H9 (cell line): ENCODE measurements around the gene CCNQ. TPM values are rescaled to one million over a fixed set of nuclear protein-coding genes. Genes with fewer than 3 reads are reported as not detected.

Experiments used
- DNase-seq: peaks from one replicate; pipeline ENCODE4 v3.0.0-alpha.2; 2017
- H2AFZ ChIP-seq: one replicate; pipeline ENCODE4 v1.6.1; 2013; ENCODE audit warnings: mild to moderate bottlenecking, low read length, control low read depth, moderate library complexity
- H2AK5ac ChIP-seq: 2 replicates; pipeline ENCODE4 v1.6.1; 2013; ENCODE audit warnings: low read length, control low read depth, mixed read lengths; ENCODE audit not compliant: insufficient read length
- H2BK120ac ChIP-seq: one replicate; pipeline ENCODE4 v1.6.1; 2013; ENCODE audit warnings: low read depth, mild to moderate bottlenecking, low read length, control low read depth, inconsistent platforms; ENCODE audit not compliant: poor library complexity, severe bottlenecking
- H2BK12ac ChIP-seq: 2 replicates; pipeline ENCODE4 v1.6.1; 2013; ENCODE audit warnings: low read length, control low read depth, mixed read lengths, low read depth; ENCODE audit not compliant: insufficient read length
- H2BK15ac ChIP-seq: 2 replicates; pipeline ENCODE4 v1.6.1; 2013; ENCODE audit warnings: low read depth, low read length, control low read depth
- H2BK20ac ChIP-seq: one replicate; pipeline ENCODE4 v1.6.1; 2013; ENCODE audit warnings: low read depth, mild to moderate bottlenecking, low read length, control low read depth, inconsistent platforms; ENCODE audit not compliant: poor library complexity, severe bottlenecking
- H2BK5ac ChIP-seq: 2 replicates; pipeline ENCODE4 v1.6.1; 2013; ENCODE audit warnings: low read length, control low read depth, mixed read lengths; ENCODE audit not compliant: insufficient read length
- H3K14ac ChIP-seq: 2 replicates; pipeline ENCODE4 v1.6.1; 2013; ENCODE audit warnings: low read length, control low read depth; ENCODE audit not compliant: insufficient read depth
- H3K18ac ChIP-seq: 2 replicates; pipeline ENCODE4 v1.6.1; 2013; ENCODE audit warnings: low read depth, mild to moderate bottlenecking, mixed read lengths, low read length, control low read depth; ENCODE audit not compliant: insufficient read length
- H3K23ac ChIP-seq: 2 replicates; pipeline ENCODE4 v1.6.1; 2013; ENCODE audit warnings: low read length, control low read depth, mixed read lengths, low read depth; ENCODE audit not compliant: insufficient read length
- H3K23me2 ChIP-seq: 2 replicates; pipeline ENCODE4 v1.6.1; 2013; ENCODE audit warnings: low read depth, mild to moderate bottlenecking, mixed read lengths, low read length, control low read depth; ENCODE audit not compliant: insufficient read length, poor library complexity, severe bottlenecking
- H3K27ac ChIP-seq: 2 replicates; pipeline ENCODE4 v1.5.1; 2013; ENCODE audit warnings: low read length, control low read depth, mixed read lengths, low read depth; ENCODE audit not compliant: insufficient read length
- H3K27me3 ChIP-seq: 2 replicates; pipeline ENCODE4 v1.6.1; 2013; ENCODE audit warnings: low read length, control low read depth, inconsistent platforms; ENCODE audit not compliant: insufficient read depth
- H3K4ac ChIP-seq: 2 replicates; pipeline ENCODE4 v1.6.1; 2013; ENCODE audit warnings: low read depth, mild to moderate bottlenecking, control low read depth, inconsistent platforms, low read length, moderate library complexity
- H3K4me1 ChIP-seq: 2 replicates; pipeline ENCODE4 v1.6.1; 2013; ENCODE audit warnings: low read length, control low read depth, inconsistent platforms; ENCODE audit not compliant: insufficient read depth
- H3K4me2 ChIP-seq: 2 replicates; pipeline ENCODE4 v1.6.1; 2013; ENCODE audit warnings: low read length, control low read depth, mixed read lengths; ENCODE audit not compliant: insufficient read length, insufficient read depth
- H3K56ac ChIP-seq: 2 replicates; pipeline ENCODE4 v1.6.1; 2013; ENCODE audit warnings: low read depth, mild to moderate bottlenecking, mixed read lengths, low read length, control low read depth; ENCODE audit not compliant: insufficient read length
- H3K79me1 ChIP-seq: 2 replicates; pipeline ENCODE4 v1.6.1; 2013; ENCODE audit warnings: low read depth, mild to moderate bottlenecking, moderate library complexity, low read length, control low read depth, inconsistent platforms; ENCODE audit not compliant: insufficient read depth, poor library complexity, severe bottlenecking
- H3K79me2 ChIP-seq: 2 replicates; pipeline ENCODE4 v1.6.1; 2013; ENCODE audit warnings: low read length, control low read depth, inconsistent platforms; ENCODE audit not compliant: insufficient read depth
- H3K9ac ChIP-seq: 2 replicates; pipeline ENCODE4 v1.6.1; 2013; ENCODE audit warnings: low read length, control low read depth, mixed read lengths; ENCODE audit not compliant: insufficient read length; ENCODE audit errors: extremely low read depth
- H3K9me3 ChIP-seq: one replicate; pipeline ENCODE4 v1.6.1; 2013; ENCODE audit warnings: low read depth, low read length, inconsistent platforms; ENCODE audit not compliant: control insufficient read depth
- H3T11ph ChIP-seq: one replicate; pipeline ENCODE4 v1.6.1; 2013; ENCODE audit warnings: mild to moderate bottlenecking, low read length, control low read depth, inconsistent platforms
- H4K20me1 ChIP-seq: one replicate; pipeline ENCODE4 v1.6.1; 2013; ENCODE audit not compliant: control insufficient read depth, insufficient read length, insufficient read depth
- H4K5ac ChIP-seq: 2 replicates; pipeline ENCODE4 v1.6.1; 2013; ENCODE audit warnings: low read depth, mild to moderate bottlenecking, mixed read lengths, low read length, control low read depth; ENCODE audit not compliant: insufficient read length
- H4K8ac ChIP-seq: replicated peaks from 2 replicates; pipeline ENCODE4 v1.6.1; 2013; ENCODE audit warnings: low read length, control low read depth, mixed read lengths, low read depth; ENCODE audit not compliant: insufficient read length
- H4K91ac ChIP-seq: 2 replicates; pipeline ENCODE4 v1.6.1; 2013; ENCODE audit warnings: low read depth, mild to moderate bottlenecking, moderate library complexity, mixed read lengths, low read length, control low read depth; ENCODE audit not compliant: insufficient read length
- H3K27ac Mint-ChIP-seq, 3 experiments: 2 replicates in 2 of 3; 3 replicates in 1 of 3; pipeline ENCODE4 v1.8.0; 2020 to 2021; ENCODE audit warnings: mixed read lengths in 3 of 3, mild to moderate bottlenecking in 1 of 3, moderate library complexity in 1 of 3
- H3K27me3 Mint-ChIP-seq: 2 replicates; pipeline ENCODE4 v1.8.0; 2021; ENCODE audit warnings: low read depth, mild to moderate bottlenecking, moderate library complexity, mixed read lengths
- H3K36me3 Mint-ChIP-seq, 3 experiments: 2 replicates in 2 of 3; 3 replicates in 1 of 3; pipeline ENCODE4 v1.8.0; 2020 to 2021; ENCODE audit warnings: low read depth in 3 of 3, mixed read lengths in 3 of 3; ENCODE audit not compliant: insufficient read depth in 1 of 3
- H3K4me1 Mint-ChIP-seq, 2 experiments: 2 replicates each; pipeline ENCODE4 v1.8.0; 2020; ENCODE audit warnings: mixed read lengths in 2 of 2
- H3K4me3 Mint-ChIP-seq, 2 experiments: 2 replicates in 1 of 2; 3 replicates in 1 of 2; pipeline ENCODE4 v1.8.0; 2020 to 2021; ENCODE audit warnings: mild to moderate bottlenecking in 2 of 2, mixed read lengths in 2 of 2, moderate library complexity in 1 of 2
- H3K9me3 Mint-ChIP-seq, 2 experiments: 2 replicates in 1 of 2; 3 replicates in 1 of 2; pipeline ENCODE4 v1.8.0; 2020; ENCODE audit warnings: mild to moderate bottlenecking in 2 of 2, mixed read lengths in 2 of 2, moderate library complexity in 1 of 2
- CTCF ChIP-seq: fragments of 200-600 bp; sonication (generic); conservative IDR thresholded peaks from 3 replicates; pipeline ENCODE4 v1.8.0; 2021; ENCODE audit warnings: antibody characterized with exemption, mild to moderate bottlenecking
- WGBS: extraction: QIAGEN DNeasy Blood & Tissue Kit; methylation state at CpG from one replicate; pipeline ENCODE4 v1.1.7; 2013; ENCODE audit warnings: missing lambda C conversion rate, low lambda C conversion rate, mixed read lengths; ENCODE audit not compliant: insufficient read length; ENCODE audit errors: extremely low coverage; 5-methylcytosine and 5-hydroxymethylcytosine counted together
- total RNA-seq: library from RNA; stranded (reverse); gene quantifications from 2 replicates; pipeline ENCODE4 v1.2.1, GENCODE V29; 2021

The CCNQ gene
- total RNA-seq, 1 experiment from 2014 or later = 18.4 TPM

- H3K56ac ChIP-seq = no peak overlapping the region
- H3K9me3 Mint-ChIP-seq = peaks cover 67 to 75% of the 10 kb centered on the region in 2 experiments
- DNase-seq = no peak
- no peaks in the 10 kb centered on the region for H3K79me2 ChIP-seq
- no peaks in the 10 kb centered on the region for H3K4me1 Mint-ChIP-seq
- H3K18ac ChIP-seq = no peak overlapping the region
- no peak overlapping the region for H3K4me2 ChIP-seq
- H3K23me2 ChIP-seq = no peaks in the 10 kb centered on the region
- no peak overlapping the region for H3K9ac ChIP-seq
- H3K4me1 ChIP-seq = no peaks in the 10 kb centered on the region
- H3K27me3 Mint-ChIP-seq = peaks cover 26% of the 10 kb centered on the region
- no peaks in the 10 kb centered on the region for H3K79me1 ChIP-seq
- H2AFZ ChIP-seq = no peak overlapping the region
- no peak overlapping the region for H3K27ac Mint-ChIP-seq
- H4K8ac ChIP-seq = no peak overlapping the region
- peaks cover 0 to 7% (median 2%) of the 10 kb centered on the region in 3 experiments; a peak in 2 of 7 replicates for H3K36me3 Mint-ChIP-seq
- no peak overlapping the region for H2BK120ac ChIP-seq
- no peaks in the 10 kb centered on the region for H3K27me3 ChIP-seq
- H4K20me1 ChIP-seq = no peaks in the 10 kb centered on the region
- no peak overlapping the region for H4K5ac ChIP-seq
- no peak overlapping the region for H3K4ac ChIP-seq
- no peak overlapping the region for H2BK5ac ChIP-seq
- no peak overlapping the region for H2BK12ac ChIP-seq
- H3K9me3 ChIP-seq = peaks cover 17% of the 10 kb centered on the region
- no peak overlapping the region for H4K91ac ChIP-seq
- H3K27ac ChIP-seq = no peak overlapping the region
- H2BK15ac ChIP-seq = no peak overlapping the region
- H3K14ac ChIP-seq = no peak overlapping the region
- WGBS = no CpG with 5 or more reads among the region's 16 CpGs
- no peak overlapping the region for H3K23ac ChIP-seq
- TF ChIP-seq CTCF = no peak
- no peak overlapping the region for H2AK5ac ChIP-seq
- H3T11ph ChIP-seq = no peak overlapping the region
- H3K4me3 Mint-ChIP-seq = no peak overlapping the region
- no peak overlapping the region for H2BK20ac ChIP-seq
Observed at GRCh38 chrX:153626025-153626633, 27.2 kb upstream of the CCNQ start.
